ENCODE data around the gene USP12.

Gene USP12

GRCh38 chr13:27120811-27121210, 50.8 kb downstream of the USP12 start:
- DNase-seq (ENCODE audit: low read depth) = no peak

- DNase-seq (ENCODE audit: low read depth) = no peak
These were observed 51.6 kb downstream of the USP12 start for GRCh38 chr13:27120011-27120410.

- DNase-seq (ENCODE audit: low read depth) = no peak
These were observed 53.1 kb downstream of the USP12 start for GRCh38 chr13:27118428-27119054.

- no peak for DNase-seq (ENCODE audit: low read depth)
These were observed 53.7 kb downstream of the USP12 start for GRCh38 chr13:27117952-27118351.

- no peak for DNase-seq (ENCODE audit: low read depth)
These were observed 54.5 kb downstream of the USP12 start for GRCh38 chr13:27117158-27117557.

- DNase-seq (ENCODE audit: low read depth) = no peak
These were observed 58.2 kb downstream of the USP12 start for GRCh38 chr13:27113436-27113835.

- DNase-seq (ENCODE audit: low read depth) = no peak
These were observed 59.6 kb downstream of the USP12 start for GRCh38 chr13:27112006-27112405.

GRCh38 chr13:27110056-27110746, 61.4 kb downstream of the USP12 start:
- no peak for DNase-seq (ENCODE audit: low read depth)

- DNase-seq (ENCODE audit: low read depth) = no peak
These were observed 65.5 kb downstream of the USP12 start for GRCh38 chr13:27106144-27106543.

GRCh38 chr13:27104606-27105005, 67.0 kb downstream of the USP12 start:
- DNase-seq (ENCODE audit: low read depth) = no peak

GRCh38 chr13:27101847-27102246, 69.8 kb downstream of the USP12 start:
- no peak for DNase-seq (ENCODE audit: low read depth)

- no peak for DNase-seq (ENCODE audit: low read depth)
These were observed 70.3 kb downstream of the USP12 start for GRCh38 chr13:27101289-27101688.

GRCh38 chr13:27097691-27098090, 73.9 kb downstream of the USP12 start:
- DNase-seq (ENCODE audit: low read depth) = no peak

GRCh38 chr13:27091451-27091850, 80.2 kb downstream of the USP12 start:
- DNase-seq (ENCODE audit: low read depth) = no peak

- no peak for DNase-seq (ENCODE audit: low read depth)
These were observed 83.0 kb downstream of the USP12 start for GRCh38 chr13:27088619-27089018.

GRCh38 chr13:27086599-27087265, 84.9 kb downstream of the USP12 start:
- no peak for DNase-seq (ENCODE audit: low read depth)

- DNase-seq (ENCODE audit: low read depth) = no peak
These were observed 88.4 kb downstream of the USP12 start for GRCh38 chr13:27083183-27083582.

GRCh38 chr13:27081893-27082679, 89.5 kb downstream of the USP12 start:
- no peak for DNase-seq (ENCODE audit: low read depth)

GRCh38 chr13:27080018-27080948, 91.3 kb downstream of the USP12 start:
- no peak for DNase-seq (ENCODE audit: low read depth)

GRCh38 chr13:27079421-27079958, 92.1 kb downstream of the USP12 start:
- DNase-seq (ENCODE audit: low read depth) = no peak

GRCh38 chr13:27077451-27077850, 94.2 kb downstream of the USP12 start:
- no peak for DNase-seq (ENCODE audit: low read depth)

All from activated gamma-delta T cell treated with anti-CD3 and anti-CD28 coated beads, Interleukin-2, amount 50 U/mL, for 16 hours (primary cell).